SH-SY5Y (cell line): Measurements from ENCODE around the gene GPR180.

ENCODE experiments used
- GATA2 ChIP-seq: IDR thresholded peaks from 2 replicates; pipeline ENCODE4 v1.6.1; 2011; ENCODE audit warnings: mild to moderate bottlenecking, low read depth, low read length
- GATA3 ChIP-seq: IDR thresholded peaks from 2 replicates; pipeline ENCODE4 v1.6.1; 2011; ENCODE audit warnings: low read depth, mild to moderate bottlenecking, low read length, moderate library complexity

DNA sequence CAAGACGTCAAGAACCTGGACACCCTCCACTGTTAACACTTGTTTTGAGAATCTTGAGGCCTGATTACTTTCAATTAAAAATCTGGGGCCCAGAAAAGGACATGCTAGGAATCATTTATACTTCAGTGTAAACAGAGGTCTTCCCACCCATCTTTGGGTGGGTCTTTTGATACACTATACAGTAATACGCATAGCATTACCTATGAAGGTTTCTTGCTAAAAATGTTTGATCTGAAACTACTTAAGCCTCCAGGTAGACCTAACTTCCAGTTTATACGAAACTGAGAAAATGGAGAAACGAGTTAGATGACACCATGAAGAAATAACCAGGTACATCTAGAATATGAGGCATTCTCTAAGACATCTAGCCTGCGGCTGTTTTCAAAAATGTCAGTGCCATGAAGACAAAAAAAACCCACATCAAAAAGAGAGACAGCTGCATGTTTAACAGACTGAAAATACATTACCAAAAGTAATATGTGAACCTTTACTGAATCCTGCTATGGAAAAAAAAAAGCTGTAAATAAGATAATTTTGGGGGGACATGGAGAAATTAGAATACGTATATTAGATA lies 42.3 kb upstream of the GPR180 start:
- TF ChIP-seq GATA2 (no peak), GATA3 (no peak)
